Measurements from ENCODE around the gene GPRC5C. TPM values are rescaled to one million over a fixed set of nuclear protein-coding genes. Genes with fewer than 3 reads are reported as not detected.

The GPRC5C gene
- total and polyA plus RNA-seq, 2 of the 13 experiments (the other 11 are each of a cell fraction or from before 2014, with no cell fraction given) = 85.6 to 300 TPM

DNA sequence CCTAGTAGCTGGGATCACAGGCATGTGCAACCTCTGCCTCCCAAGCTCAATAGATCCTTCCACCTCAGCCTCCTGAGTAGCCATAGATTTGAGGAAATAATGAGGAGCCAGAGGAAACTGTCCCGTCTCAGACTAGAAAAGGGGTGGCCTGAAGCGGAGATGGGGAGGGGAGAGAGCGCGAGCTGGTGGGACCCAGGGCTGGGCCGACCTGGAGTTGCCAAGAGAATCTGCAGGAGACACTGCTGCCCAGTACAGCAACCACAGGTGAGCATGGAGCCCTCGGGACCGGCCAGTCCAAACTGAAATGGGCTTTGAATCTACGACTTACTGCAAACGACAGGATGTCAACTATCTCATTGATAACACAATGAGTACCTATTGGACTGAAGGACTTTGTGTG, 58.8 kb downstream of the GPRC5C start (continued):
- TF ChIP-seq, protein P1, sequence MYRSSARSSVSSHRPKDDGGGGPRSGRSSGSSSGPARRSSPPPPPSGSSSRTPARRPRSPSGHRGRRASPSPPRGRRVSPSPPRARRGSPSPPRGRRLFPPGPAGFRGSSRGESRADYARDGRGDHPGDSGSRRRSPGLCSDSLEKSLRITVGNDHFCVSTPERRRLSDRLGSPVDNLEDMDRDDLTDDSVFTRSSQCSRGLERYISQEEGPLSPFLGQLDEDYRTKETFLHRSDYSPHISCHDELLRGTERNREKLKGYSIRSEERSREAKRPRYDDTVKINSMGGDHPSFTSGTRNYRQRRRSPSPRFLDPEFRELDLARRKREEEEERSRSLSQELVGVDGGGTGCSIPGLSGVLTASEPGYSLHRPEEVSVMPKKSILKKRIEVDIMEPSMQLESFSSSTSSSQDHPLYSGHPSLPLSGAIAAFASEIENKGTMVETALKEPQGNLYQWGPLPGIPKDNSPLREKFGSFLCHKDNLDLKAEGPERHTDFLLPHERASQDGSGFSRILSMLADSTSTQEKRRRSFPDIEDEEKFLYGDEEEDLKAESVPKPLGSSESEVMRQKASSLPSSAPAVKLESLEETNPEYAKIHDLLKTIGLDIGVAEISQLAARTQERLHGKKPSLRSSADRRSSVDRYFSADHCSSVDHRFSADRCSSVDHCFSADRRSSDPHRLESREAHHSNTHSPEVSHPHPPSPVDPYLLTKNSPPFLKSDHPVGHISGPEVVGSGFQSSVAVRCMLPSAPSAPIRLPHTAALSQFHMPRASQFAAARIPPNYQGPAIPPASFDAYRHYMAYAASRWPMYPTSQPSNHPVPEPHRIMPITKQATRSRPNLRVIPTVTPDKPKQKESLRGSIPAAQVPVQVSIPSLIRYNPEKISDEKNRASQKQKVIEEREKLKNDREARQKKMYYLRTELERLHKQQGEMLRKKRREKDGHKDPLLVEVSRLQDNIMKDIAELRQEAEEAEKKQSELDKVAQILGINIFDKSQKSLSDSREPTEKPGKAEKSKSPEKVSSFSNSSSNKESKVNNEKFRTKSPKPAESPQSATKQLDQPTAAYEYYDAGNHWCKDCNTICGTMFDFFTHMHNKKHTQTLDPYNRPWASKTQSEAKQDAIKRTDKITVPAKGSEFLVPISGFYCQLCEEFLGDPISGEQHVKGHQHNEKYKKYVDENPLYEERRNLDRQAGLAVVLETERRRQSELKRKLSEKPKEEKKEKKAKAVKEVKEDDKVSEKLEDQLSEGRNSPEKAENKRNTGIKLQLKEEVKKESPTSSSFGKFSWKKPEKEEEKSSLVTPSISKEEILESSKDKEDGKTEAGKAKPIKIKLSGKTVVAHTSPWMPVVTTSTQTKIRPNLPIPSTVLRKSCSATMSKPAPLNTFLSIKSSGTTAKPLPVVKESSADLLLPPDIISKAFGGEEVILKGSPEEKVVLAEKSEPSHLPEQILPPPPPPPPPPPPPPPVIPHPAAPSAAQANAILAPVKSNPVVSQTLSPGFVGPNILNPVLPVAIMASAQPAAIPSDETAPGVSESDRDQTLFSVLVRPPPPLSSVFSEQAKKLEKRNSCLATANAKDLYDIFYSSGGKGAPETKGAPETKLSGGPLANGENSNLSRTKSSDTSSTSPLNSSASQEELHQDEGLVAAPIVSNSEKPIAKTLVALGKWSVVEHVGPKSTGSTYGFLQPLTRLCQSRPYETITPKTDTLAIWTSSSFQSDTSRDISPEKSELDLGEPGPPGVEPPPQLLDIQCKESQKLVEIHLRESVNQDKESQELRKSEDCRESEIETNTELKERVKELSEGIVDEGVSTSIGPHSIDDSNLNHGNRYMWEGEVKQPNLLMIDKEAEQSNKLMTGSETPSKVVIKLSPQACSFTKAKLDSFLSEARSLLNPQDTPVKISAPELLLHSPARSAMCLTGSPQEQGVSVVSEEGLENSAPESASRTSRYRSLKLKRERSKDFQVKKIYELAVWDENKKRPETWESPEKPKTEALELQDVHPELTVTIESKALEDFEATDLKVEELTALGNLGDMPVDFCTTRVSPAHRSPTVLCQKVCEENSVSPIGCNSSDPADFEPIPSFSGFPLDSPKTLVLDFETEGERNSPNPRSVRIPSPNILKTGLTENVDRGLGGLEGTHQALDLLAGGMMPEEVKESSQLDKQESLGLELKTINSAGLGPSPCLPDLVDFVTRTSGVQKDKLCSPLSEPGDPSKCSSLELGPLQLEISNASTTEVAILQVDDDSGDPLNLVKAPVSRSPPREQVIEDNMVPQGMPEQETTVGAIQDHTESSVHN (CRISPR knock-in tag; IDR thresholded peaks at IDR 0.05) = no peak

DNA sequence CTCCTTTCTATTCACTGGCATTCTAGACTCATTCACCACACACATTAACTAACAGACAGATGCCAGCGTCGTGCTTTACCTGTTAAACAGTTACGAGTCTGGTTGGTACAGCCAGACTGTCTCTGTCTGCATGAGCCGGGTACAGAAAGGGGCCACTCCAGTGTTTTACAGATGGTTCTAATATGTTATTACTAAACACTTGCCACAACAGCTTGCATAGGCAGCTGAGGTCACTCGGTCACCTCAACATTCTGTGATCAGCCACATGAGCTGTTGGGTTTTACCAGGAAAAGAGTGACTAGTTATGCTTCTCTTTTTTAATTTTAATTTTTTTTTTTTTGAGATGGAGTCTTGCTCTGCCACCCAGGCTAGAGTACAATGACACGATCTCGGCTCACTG, 59.7 kb downstream of the GPRC5C start:
- Histone ChIP-seq H3K4me1 (ENCODE audit: insufficient read depth, low read length) (no peaks in the 10 kb centered on the region), H3K4me2 (ENCODE audit: low read depth, low read length) (no peak overlapping the region), H4K20me1 (ENCODE audit: insufficient read depth, low read length) (no peaks in the 10 kb centered on the region), H3K27ac (ENCODE audit: extremely low read length, insufficient read depth, low read length) (no peak overlapping the region), H3K79me2 (ENCODE audit: insufficient read depth, low read length) (no peaks in the 10 kb centered on the region), H3K9me3 (ENCODE audit: low read length) (no peaks in the 10 kb centered on the region), H3K4me3 (replicated peaks in 1 of 3; ENCODE audit: insufficient read depth in 1 of 3, low read depth in 2 of 3, low read length in 3 of 3) (no peak overlapping the region), H3K9ac (ENCODE audit: insufficient read depth, low read depth, low read length) (no peak overlapping the region), H3K36me3 (replicated peaks in 1 of 2; ENCODE audit: control insufficient read depth in 1 of 2, insufficient read depth in 2 of 2, low read length in 2 of 2) (no peaks in the 10 kb centered on the region), H3K27me3 (ENCODE audit: control insufficient read depth in 1 of 2, insufficient read depth in 2 of 2, low read length in 2 of 2) (peaks cover 0 to 5% of the 10 kb centered on the region in 2 experiments; a peak in 2 of 5 replicates), H2AFZ (ENCODE audit: low read length) (no peak overlapping the region)
- TF ChIP-seq ZNF703 (CRISPR knock-in tag; IDR thresholded peaks at IDR 0.05; ENCODE audit: borderline replicate concordance) (no peak), NR1H2 (CRISPR knock-in tag; IDR thresholded peaks at IDR 0.05; ENCODE audit: borderline replicate concordance, low read depth) (no peak), SIX4 (CRISPR knock-in tag; IDR thresholded peaks at IDR 0.05) (no peak)
- FAIRE-seq (no peak), ATAC-seq (no peak), DNase-seq (ENCODE audit: low spot score) (no peak)
- 15% methylated on average over 7 of the region's 7 CpGs for WGBS (ENCODE audit: low lambda C conversion rate)
- no TSS peak for BruUV-seq (replicated peaks)
- ChIA-PET POLR2A (no interaction called here), CTCF (ENCODE audit: low intra/inter-chr PET ratio, low total read pairs) (no interaction called here)
- intact Hi-C loops (cut with micrococcal nuclease; ENCODE audit: unreplicated experiment) = loop anchor here (10.0 kb wide), 1 partner anchor 187 kb away; no protein-coding TSS in a partner anchor
- in situ Hi-C loops (cut with HindIII; ENCODE audit: extremely low pct_ligation_motif_present, low pct_unique_long_range_greater_than_20kb) = no loop called here

Measured in HepG2 (cell line).